Articular chondrocyte of knee joint (primary cell): Measurements from ENCODE around the gene RBM26. TPM values are rescaled to one million over a fixed set of nuclear protein-coding genes. Genes with fewer than 3 reads are reported as not detected.

Source experiments
- small RNA-seq: library from RNA; depleted of rRNA; stranded (forward); fragments of <200 nt; gene quantifications from one replicate; pipeline ENCODE3, GENCODE V24; 2012
- total RNA-seq: library from RNA; depleted of rRNA; stranded (reverse); fragments of >200 nt; gene quantifications from 2 replicates; pipeline ENCODE4 v1.2.3, GENCODE V29; 2012

RBM26 gene, protein sequence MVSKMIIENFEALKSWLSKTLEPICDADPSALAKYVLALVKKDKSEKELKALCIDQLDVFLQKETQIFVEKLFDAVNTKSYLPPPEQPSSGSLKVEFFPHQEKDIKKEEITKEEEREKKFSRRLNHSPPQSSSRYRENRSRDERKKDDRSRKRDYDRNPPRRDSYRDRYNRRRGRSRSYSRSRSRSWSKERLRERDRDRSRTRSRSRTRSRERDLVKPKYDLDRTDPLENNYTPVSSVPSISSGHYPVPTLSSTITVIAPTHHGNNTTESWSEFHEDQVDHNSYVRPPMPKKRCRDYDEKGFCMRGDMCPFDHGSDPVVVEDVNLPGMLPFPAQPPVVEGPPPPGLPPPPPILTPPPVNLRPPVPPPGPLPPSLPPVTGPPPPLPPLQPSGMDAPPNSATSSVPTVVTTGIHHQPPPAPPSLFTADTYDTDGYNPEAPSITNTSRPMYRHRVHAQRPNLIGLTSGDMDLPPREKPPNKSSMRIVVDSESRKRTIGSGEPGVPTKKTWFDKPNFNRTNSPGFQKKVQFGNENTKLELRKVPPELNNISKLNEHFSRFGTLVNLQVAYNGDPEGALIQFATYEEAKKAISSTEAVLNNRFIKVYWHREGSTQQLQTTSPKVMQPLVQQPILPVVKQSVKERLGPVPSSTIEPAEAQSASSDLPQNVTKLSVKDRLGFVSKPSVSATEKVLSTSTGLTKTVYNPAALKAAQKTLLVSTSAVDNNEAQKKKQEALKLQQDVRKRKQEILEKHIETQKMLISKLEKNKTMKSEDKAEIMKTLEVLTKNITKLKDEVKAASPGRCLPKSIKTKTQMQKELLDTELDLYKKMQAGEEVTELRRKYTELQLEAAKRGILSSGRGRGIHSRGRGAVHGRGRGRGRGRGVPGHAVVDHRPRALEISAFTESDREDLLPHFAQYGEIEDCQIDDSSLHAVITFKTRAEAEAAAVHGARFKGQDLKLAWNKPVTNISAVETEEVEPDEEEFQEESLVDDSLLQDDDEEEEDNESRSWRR
- 44.0 and 46.6 TPM in 2 replicates for total RNA-seq

DNA sequence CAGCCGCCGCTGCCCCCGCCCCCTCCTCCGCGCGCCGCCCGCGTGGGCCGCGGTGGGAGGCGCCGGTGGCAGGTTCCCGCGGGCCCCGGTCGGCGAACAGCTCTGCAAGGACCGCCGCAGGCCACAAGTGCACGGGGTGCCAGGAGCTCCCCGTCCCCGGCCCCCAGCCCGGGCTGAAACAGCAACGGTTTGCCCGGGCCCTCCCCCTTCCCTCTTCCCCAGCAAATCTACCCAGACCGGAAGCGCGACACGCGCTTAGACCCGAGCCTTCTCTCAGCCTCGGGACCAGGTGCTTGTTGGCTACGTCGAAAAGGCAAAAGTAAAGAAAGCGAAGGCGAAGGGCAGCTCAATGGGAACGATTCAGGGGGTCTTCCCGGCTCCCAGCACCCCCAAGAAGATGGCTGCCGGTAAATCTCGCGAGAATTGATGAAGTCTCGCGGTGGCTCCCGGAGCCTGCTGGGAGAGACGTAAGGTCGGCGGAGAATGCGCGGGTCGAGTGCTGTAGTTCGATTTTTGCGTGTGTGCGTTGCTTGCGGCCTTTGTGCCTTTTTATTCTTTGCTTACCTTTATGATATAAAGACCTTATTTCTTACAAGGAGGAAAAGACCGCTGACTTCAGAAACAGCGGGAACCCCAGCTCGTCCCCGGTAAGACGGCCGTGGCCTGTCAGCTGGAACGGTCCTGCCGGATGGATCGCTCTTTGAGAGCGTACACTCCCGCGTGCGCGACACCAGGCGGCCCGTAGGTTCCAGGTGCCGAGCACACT, at the start of gene RBM26:
RBM26 (minus strand) TSS at position 425 of the 766 bp plus-strand sequence. CDS start 481 bp downstream, outside the sequence.

Small RNA genes lying within 50 kb of the gene (small RNA-seq; reads per million reads assigned to genes)
- gene RNA5SP33 = not detected

Other genes with a start within 250 kb of the RBM26 start
- 71.1 and 76.0 TPM in 2 replicates for gene NDFIP2, start 74.9 kb upstream of the RBM26 start, total RNA-seq